GM23248 (cell line): ENCODE results near the gene CCNY. TPM values are rescaled to one million over a fixed set of nuclear protein-coding genes. Genes with fewer than 3 reads are reported as not detected.

Source experiments
- DNase-seq: peaks from one replicate; pipeline ENCODE4 v3.0.0-alpha.2; 2015
- H2AFZ ChIP-seq: fragments of 200-600 bp; sonication (generic); 2 replicates; pipeline ENCODE4 v1.6.1; 2016; ENCODE audit warnings: antibody characterized with exemption
- H3F3A ChIP-seq: fragments of 200-600 bp; sonication (generic); 2 replicates; pipeline ENCODE4 v1.6.1; 2016; ENCODE audit warnings: mild to moderate bottlenecking, antibody characterized with exemption, mixed run types; ENCODE audit not compliant: insufficient read depth
- H3K27ac ChIP-seq: fragments of 200-600 bp; sonication (generic); 2 replicates; pipeline ENCODE4 v1.5.1; 2016; ENCODE audit warnings: mild to moderate bottlenecking
- H3K27me3 ChIP-seq: fragments of 200-600 bp; sonication (generic); replicated peaks from 2 replicates; pipeline ENCODE4 v1.6.1; 2016; ENCODE audit warnings: mild to moderate bottlenecking; ENCODE audit not compliant: insufficient read depth
- H3K36me3 ChIP-seq: fragments of 200-600 bp; sonication (generic); 2 replicates; pipeline ENCODE4 v1.6.1; 2016; ENCODE audit warnings: low read depth, mild to moderate bottlenecking
- H3K4me1 ChIP-seq: fragments of 200-600 bp; sonication (generic); 2 replicates; pipeline ENCODE4 v1.6.1; 2016; ENCODE audit warnings: mild to moderate bottlenecking; ENCODE audit not compliant: insufficient read depth
- H3K4me2 ChIP-seq: fragments of 200-600 bp; sonication (generic); one replicate; pipeline ENCODE4 v1.6.1; 2016; ENCODE audit warnings: mild to moderate bottlenecking; ENCODE audit not compliant: unreplicated experiment
- H3K4me3 ChIP-seq: fragments of 200-600 bp; sonication (generic); 2 replicates; pipeline ENCODE4 v1.5.1; 2016; ENCODE audit warnings: mild to moderate bottlenecking
- H3K79me2 ChIP-seq: fragments of 200-600 bp; sonication (generic); 2 replicates; pipeline ENCODE4 v1.6.1; 2016; ENCODE audit warnings: mild to moderate bottlenecking; ENCODE audit not compliant: insufficient read depth
- H3K9ac ChIP-seq: fragments of 200-600 bp; sonication (generic); 2 replicates; pipeline ENCODE4 v1.6.1; 2016; ENCODE audit warnings: mild to moderate bottlenecking
- H3K9me2 ChIP-seq: fragments of 200-600 bp; sonication (generic); 2 replicates; pipeline ENCODE4 v1.6.1; 2016; ENCODE audit warnings: mixed run types, mild to moderate bottlenecking, moderate library complexity; ENCODE audit not compliant: insufficient read depth
- H3K9me3 ChIP-seq: fragments of 200-600 bp; sonication (generic); one replicate; pipeline ENCODE4 v1.6.1; 2017; ENCODE audit warnings: low read depth
- H4K20me1 ChIP-seq: fragments of 200-600 bp; sonication (generic); 2 replicates; pipeline ENCODE4 v1.6.0; 2016; ENCODE audit not compliant: insufficient read depth
- EZH2 ChIP-seq: fragments of 200-600 bp; sonication (generic); IDR thresholded peaks from 2 replicates; pipeline ENCODE4 v1.6.1; 2018; ENCODE audit warnings: antibody characterized with exemption, mild to moderate bottlenecking; ENCODE audit not compliant: insufficient read depth, poor library complexity, severe bottlenecking
- EZH2phosphoT487 ChIP-seq: fragments of 200-600 bp; sonication (generic); IDR thresholded peaks from 2 replicates; pipeline ENCODE4 v1.6.1; 2018; ENCODE audit warnings: antibody characterized with exemption, moderate library complexity, mild to moderate bottlenecking, low read depth; ENCODE audit not compliant: insufficient read depth
- WGBS, 2 experiments: methylation state at CpG; one replicate each; pipeline ENCODE4 v1.1.6; 2015 to 2017; ENCODE audit warnings: low lambda C conversion rate in 2 of 2, low coverage in 1 of 2; ENCODE audit errors: missing lambda C conversion rate in 2 of 2; 5-methylcytosine and 5-hydroxymethylcytosine counted together
- in situ Hi-C: fragments of 300-500 bp; cut with MboI; formaldehyde crosslinking; loops from 2 replicates; pipeline ENCODE4 v1.15.0; 2020
- polyA plus RNA-seq: library from polyadenylated mRNA; unstranded; fragments of >200 nt; fragmentation: Nextera tagmentation; extraction: Ambion mirVana; gene quantifications from 2 replicates; pipeline ENCODE4 v1.2.1, GENCODE V29; 2016
- total RNA-seq: library from RNA; depleted of rRNA; stranded (reverse); fragments of >200 nt; shearing (Covaris generic); gene quantifications from 2 replicates; pipeline ENCODE4 v1.2.3, GENCODE V29; 2014

CCNY gene
- total and polyA plus RNA-seq, 2 experiments from 2014 or later: 12.8 to 70.4 TPM

DNA sequence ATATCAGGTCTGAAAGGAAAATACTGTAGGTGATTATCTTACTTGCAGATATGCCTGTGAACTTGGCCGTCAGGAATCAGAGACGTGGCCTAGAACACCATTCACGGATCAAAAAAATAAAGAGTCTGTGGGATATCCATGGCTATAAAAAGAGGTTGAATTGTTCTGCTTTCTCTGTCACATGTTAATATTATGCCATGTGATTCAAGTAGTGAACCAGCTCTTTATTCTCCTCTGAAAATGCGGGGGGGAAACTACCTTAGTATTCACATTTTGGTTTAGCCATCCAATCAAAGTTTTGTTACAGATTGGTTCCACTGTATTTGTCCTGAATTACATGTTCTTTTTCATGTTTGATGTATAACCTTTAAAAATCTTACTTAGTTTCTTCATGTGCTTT, 120.5 kb downstream of the CCNY start:
- Histone ChIP-seq H3K27me3 (no peaks in the 10 kb centered on the region), H2AFZ (no peak overlapping the region), H3K27ac (no peak overlapping the region), H3K79me2 (peaks cover 98% of the 10 kb centered on the region), H3K36me3 (no peaks in the 10 kb centered on the region), H3K4me2 (no peak overlapping the region), H4K20me1 (peaks cover 23% of the 10 kb centered on the region; the same call in 1 of the 2 replicates), H3K9me3 (no peaks in the 10 kb centered on the region), H3K4me1 (peaks cover 23% of the 10 kb centered on the region), H3K4me3 (no peak overlapping the region), H3K9me2 (no peaks in the 10 kb centered on the region), H3K9ac (no peak overlapping the region), H3F3A (peaks cover 45% of the 10 kb centered on the region)
- in situ Hi-C loops: no loop called here
- no peak for DNase-seq
- 88 to 91% methylated on average over 4 of the region's 4 CpGs for WGBS, 2 experiments
- no peak for TF ChIP-seq EZH2phosphoT487
- no peak for TF ChIP-seq EZH2

DNA sequence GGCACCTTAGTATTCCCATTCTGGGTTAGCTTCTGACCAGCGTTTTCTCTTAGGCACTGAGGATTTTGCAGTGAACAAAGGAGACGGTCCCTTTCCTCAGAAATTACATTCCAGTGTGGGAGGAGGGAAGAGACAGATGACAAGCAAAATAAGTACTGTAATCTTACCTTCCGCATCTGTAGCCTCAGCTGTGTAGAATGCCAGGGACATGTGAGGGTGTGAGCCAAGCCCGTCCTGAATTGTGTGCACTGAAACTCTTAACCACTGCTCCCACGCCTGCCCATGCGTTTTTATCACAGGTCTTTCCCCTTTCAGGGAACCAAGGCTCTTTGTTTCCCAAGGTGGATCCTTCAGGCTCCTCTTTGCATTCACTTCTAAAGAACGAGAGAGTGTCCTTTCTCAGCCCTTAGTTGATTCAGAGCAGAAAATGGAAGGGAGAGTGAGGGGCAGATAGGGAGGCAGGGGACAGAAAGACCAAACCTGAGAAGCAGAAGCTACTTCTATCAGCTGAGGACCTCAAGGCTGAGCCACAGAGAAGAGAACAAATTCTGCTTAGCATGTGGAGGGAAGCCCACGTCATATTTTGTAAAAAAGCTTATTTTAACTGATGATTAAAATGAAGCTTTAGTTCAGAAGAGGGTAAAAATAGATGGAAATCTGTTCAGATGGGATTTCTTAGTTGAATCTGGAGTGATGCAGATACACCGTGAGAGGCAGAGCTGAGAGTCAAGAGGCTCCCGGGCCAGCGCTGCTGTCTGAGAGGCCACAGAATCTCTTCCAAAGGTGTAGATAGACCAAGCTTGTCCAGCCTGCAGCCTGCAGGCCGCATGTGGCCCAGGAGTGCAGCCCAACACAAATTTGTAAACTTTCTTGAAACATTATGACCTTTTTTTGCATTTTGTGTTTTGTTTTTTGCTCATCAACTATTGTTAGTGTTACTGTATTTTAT, 122.5 kb downstream of the CCNY start:
- Histone ChIP-seq H4K20me1 (peaks cover 28% of the 10 kb centered on the region; the same call in 1 of the 2 replicates), H3K9me2 (no peaks in the 10 kb centered on the region), H3K36me3 (no peaks in the 10 kb centered on the region), H3F3A (peaks cover 26% of the 10 kb centered on the region), H3K4me1 (peaks cover 21% of the 10 kb centered on the region), H3K4me2 (no peak overlapping the region), H3K9ac (no peak overlapping the region), H3K9me3 (no peaks in the 10 kb centered on the region), H2AFZ (no peak overlapping the region), H3K4me3 (no peak overlapping the region), H3K79me2 (peaks cover 98% of the 10 kb centered on the region), H3K27ac (no peak overlapping the region), H3K27me3 (no peaks in the 10 kb centered on the region)
- TF ChIP-seq EZH2: no peak
- no peak for TF ChIP-seq EZH2phosphoT487
- in situ Hi-C loops: no loop called here
- 92 to 94% methylated on average over 12 of the region's 12 CpGs for WGBS, 2 experiments
- no peak for DNase-seq

DNA sequence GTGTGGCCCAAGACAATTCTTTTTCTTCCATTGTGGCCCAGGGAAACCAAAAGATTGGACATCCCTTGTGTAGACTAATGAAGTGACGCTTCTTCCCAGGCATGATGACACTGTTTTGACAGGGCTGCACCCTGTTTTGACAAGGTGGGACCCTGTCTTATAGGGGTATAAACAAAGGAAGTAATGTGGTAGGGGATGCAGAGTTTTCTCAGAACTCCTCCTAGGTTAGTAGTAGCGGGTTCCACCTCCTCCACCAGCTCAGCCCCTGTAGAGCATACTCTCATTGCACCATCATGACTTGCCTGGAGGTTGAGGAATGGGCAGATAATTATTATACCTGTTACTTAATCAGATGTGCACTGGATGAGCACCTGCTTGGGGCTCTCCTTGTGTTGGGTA, 123.1 kb downstream of the CCNY start:
- Histone ChIP-seq H3K9ac (no peak overlapping the region), H4K20me1 (peaks cover 25% of the 10 kb centered on the region; the same call in 1 of the 2 replicates), H3K4me3 (no peak overlapping the region), H3K27ac (no peak overlapping the region), H3K4me2 (no peak overlapping the region), H3K36me3 (no peaks in the 10 kb centered on the region), H3K27me3 (no peaks in the 10 kb centered on the region), H3K4me1 (peaks cover 19% of the 10 kb centered on the region), H3K9me3 (no peaks in the 10 kb centered on the region), H2AFZ (no peak overlapping the region), H3F3A (peaks cover 20% of the 10 kb centered on the region), H3K9me2 (no peaks in the 10 kb centered on the region), H3K79me2 (peaks cover 100% of the 10 kb centered on the region)
- no peak for TF ChIP-seq EZH2
- no peak for TF ChIP-seq EZH2phosphoT487
- 95 to 98% methylated on average over 2 of the region's 2 CpGs for WGBS, 2 experiments
- in situ Hi-C loops: no loop called here
- no peak for DNase-seq

DNA sequence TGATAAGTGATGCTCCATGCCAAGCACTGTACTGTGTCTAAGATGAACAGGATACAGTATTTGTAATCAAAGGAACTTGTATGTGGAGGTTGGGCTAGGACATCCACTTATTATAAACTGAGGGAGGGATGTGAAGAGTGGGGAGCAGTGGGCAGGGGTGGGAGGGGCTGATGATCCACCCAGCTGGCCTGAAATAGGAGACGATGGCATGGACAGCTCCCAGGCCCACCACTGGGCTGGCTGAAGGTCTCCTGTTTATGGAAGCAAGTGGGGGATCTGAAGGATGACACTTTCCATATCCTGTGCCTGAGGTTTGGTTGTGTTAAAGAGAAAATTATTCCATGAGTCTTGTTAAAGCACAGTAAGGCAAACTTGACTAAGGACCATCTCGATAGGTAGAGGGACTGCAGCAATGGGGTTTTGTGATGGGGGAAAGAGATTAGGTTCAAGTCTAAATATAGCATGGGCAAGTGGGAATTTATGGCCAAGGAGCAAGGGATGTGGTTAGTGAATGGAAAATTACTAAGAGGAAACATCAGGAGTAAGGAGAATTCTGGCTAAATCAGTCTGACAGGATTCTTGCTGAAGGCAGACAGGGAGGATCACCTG, 124.6 kb downstream of the CCNY start:
- H3K79me2 ChIP-seq: peaks cover 100% of the 10 kb centered on the region
- in situ Hi-C loops: no loop called here
- no peaks in the 10 kb centered on the region for H3K27me3 ChIP-seq
- no peaks in the 10 kb centered on the region for H3K9me2 ChIP-seq
- WGBS, 2 experiments: 70 to 77% methylated on average over 2 of the region's 2 CpGs
- H3K36me3 ChIP-seq: no peaks in the 10 kb centered on the region
- H3K4me2 ChIP-seq: no peak overlapping the region
- no peak overlapping the region for H2AFZ ChIP-seq
- TF ChIP-seq EZH2: no peak
- TF ChIP-seq EZH2phosphoT487: no peak
- H3F3A ChIP-seq: peaks cover 11% of the 10 kb centered on the region; the same call in 1 of the 2 replicates
- H3K27ac ChIP-seq: no peak overlapping the region
- no peak overlapping the region for H3K9ac ChIP-seq
- DNase-seq: no peak
- no peaks in the 10 kb centered on the region for H3K9me3 ChIP-seq
- peaks cover 21% of the 10 kb centered on the region for H3K4me1 ChIP-seq
- peaks cover 19% of the 10 kb centered on the region; the same call in 1 of the 2 replicates for H4K20me1 ChIP-seq
- no peak overlapping the region for H3K4me3 ChIP-seq
